SKM-1 (cell line): ENCODE measurements around the gene CLEC4G.
"Not testable (repeated sequence)": the region's sequence is repeated elsewhere in the genome, so short reads cannot be mapped to it uniquely, and the experiment has no call there.

Source experiments
- DNase-seq: peaks from one replicate; lab custom pipeline; 2025; ENCODE audit not compliant: unreplicated experiment; lab: John Stamatoyannopoulos, UW

The CLEC4G gene

GRCh38 chr19:7732045-7732444, at the start of gene CLEC4G:
Gene CLEC4G (minus strand): TSS chr19:7732110. CDS start chr19:7732102, 8 bp downstream.
- no peak for DNase-seq

- no peak for DNase-seq
Observed at GRCh38 chr19:7781157-7781556, 49.2 kb upstream of the CLEC4G start.

- no peak for DNase-seq
Observed at GRCh38 chr19:7779631-7780486, 47.9 kb upstream of the CLEC4G start.

GRCh38 chr19:7778081-7778480, 46.2 kb upstream of the CLEC4G start:
- no peak for DNase-seq

GRCh38 chr19:7775761-7776160, 43.9 kb upstream of the CLEC4G start:
- DNase-seq = no peak

- DNase-seq = no peak
Observed at GRCh38 chr19:7773841-7774240, 41.9 kb upstream of the CLEC4G start.

- DNase-seq = peak; percentile 79
Observed at GRCh38 chr19:7772752-7773291, 40.9 kb upstream of the CLEC4G start.

- DNase-seq = no peak
Observed at GRCh38 chr19:7771072-7771471, 39.2 kb upstream of the CLEC4G start.

GRCh38 chr19:7769171-7769570, 37.3 kb upstream of the CLEC4G start:
- no peak for DNase-seq

- no peak for DNase-seq
Observed at GRCh38 chr19:7767487-7767886, 35.6 kb upstream of the CLEC4G start.

GRCh38 chr19:7766535-7766934, 34.6 kb upstream of the CLEC4G start:
- DNase-seq = no peak

GRCh38 chr19:7765043-7765442, 33.1 kb upstream of the CLEC4G start:
- DNase-seq = not testable (repeated sequence)

GRCh38 chr19:7764157-7764556, 32.2 kb upstream of the CLEC4G start:
- DNase-seq = not testable (repeated sequence)

- no peak for DNase-seq
Observed at GRCh38 chr19:7763696-7764095, 31.8 kb upstream of the CLEC4G start.

GRCh38 chr19:7762719-7763293, 30.9 kb upstream of the CLEC4G start, which contains the start of gene CLEC4M:
Gene CLEC4M (plus strand): TSS chr19:7763243. CDS start chr19:7763267, 24 bp downstream.
- no peak for DNase-seq

GRCh38 chr19:7759156-7759555, 27.2 kb upstream of the CLEC4G start:
- DNase-seq = no peak

- no peak for DNase-seq
Observed at GRCh38 chr19:7757358-7757757, 25.4 kb upstream of the CLEC4G start.

GRCh38 chr19:7756258-7756657, 24.3 kb upstream of the CLEC4G start:
- DNase-seq = no peak

GRCh38 chr19:7751157-7751783, 19.4 kb upstream of the CLEC4G start:
- DNase-seq = no peak

- DNase-seq = no peak
Observed at GRCh38 chr19:7748756-7749155, 16.8 kb upstream of the CLEC4G start.

- DNase-seq = no peak
Observed at GRCh38 chr19:7748171-7748570, 16.3 kb upstream of the CLEC4G start.
